Esophagus muscularis mucosa (tissue), 4 donors: Measurements from ENCODE around the gene PHC2.

ENCODE experiments used
- EP300 ChIP-seq: sonication (generic); formaldehyde crosslinking; IDR thresholded peaks from one replicate; pipeline ENCODE4 v1.6.1; 2017; ENCODE audit warnings: antibody characterized with exemption
- POLR2A ChIP-seq: fragments of 450-650 bp; IDR thresholded peaks from one replicate; pipeline ENCODE4 v1.6.1; 2017; ENCODE audit warnings: antibody characterized with exemption, moderate library complexity, mild to moderate bottlenecking, low read depth
- POLR2AphosphoS5 ChIP-seq, 2 donors: sonication (generic); formaldehyde crosslinking; IDR thresholded peaks; one replicate each; pipeline ENCODE4 v1.6.1; 2017; ENCODE audit warnings: antibody characterized with exemption in 2 of 2
- TF ChIP-seq, protein P1 (sequence below), 3 experiments: fragments of 200-600 bp in 2 of 3; fragments of 450-650 bp in 1 of 3; sonication (generic) in 2 of 3; IDR thresholded peaks; one replicate each; pipeline ENCODE4 v1.5.1; 2017 to 2019; ENCODE audit warnings: antibody characterized with exemption in 3 of 3, mild to moderate bottlenecking in 2 of 3, moderate library complexity in 1 of 3

GRCh38 chr1:33349081-33349759 lies 81.7 kb downstream of the PHC2 start:
- TF ChIP-seq, protein P1, sequence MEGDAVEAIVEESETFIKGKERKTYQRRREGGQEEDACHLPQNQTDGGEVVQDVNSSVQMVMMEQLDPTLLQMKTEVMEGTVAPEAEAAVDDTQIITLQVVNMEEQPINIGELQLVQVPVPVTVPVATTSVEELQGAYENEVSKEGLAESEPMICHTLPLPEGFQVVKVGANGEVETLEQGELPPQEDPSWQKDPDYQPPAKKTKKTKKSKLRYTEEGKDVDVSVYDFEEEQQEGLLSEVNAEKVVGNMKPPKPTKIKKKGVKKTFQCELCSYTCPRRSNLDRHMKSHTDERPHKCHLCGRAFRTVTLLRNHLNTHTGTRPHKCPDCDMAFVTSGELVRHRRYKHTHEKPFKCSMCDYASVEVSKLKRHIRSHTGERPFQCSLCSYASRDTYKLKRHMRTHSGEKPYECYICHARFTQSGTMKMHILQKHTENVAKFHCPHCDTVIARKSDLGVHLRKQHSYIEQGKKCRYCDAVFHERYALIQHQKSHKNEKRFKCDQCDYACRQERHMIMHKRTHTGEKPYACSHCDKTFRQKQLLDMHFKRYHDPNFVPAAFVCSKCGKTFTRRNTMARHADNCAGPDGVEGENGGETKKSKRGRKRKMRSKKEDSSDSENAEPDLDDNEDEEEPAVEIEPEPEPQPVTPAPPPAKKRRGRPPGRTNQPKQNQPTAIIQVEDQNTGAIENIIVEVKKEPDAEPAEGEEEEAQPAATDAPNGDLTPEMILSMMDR (IDR thresholded peaks at IDR 0.05), result no peak
- peak in 1 of 2 donors; percentile 22 for TF ChIP-seq POLR2AphosphoS5 (IDR thresholded peaks at IDR 0.05)
- TF ChIP-seq POLR2A, result no peak
- TF ChIP-seq EP300, result no peak
